Measurements from ENCODE around the gene GBF1.

DNA sequence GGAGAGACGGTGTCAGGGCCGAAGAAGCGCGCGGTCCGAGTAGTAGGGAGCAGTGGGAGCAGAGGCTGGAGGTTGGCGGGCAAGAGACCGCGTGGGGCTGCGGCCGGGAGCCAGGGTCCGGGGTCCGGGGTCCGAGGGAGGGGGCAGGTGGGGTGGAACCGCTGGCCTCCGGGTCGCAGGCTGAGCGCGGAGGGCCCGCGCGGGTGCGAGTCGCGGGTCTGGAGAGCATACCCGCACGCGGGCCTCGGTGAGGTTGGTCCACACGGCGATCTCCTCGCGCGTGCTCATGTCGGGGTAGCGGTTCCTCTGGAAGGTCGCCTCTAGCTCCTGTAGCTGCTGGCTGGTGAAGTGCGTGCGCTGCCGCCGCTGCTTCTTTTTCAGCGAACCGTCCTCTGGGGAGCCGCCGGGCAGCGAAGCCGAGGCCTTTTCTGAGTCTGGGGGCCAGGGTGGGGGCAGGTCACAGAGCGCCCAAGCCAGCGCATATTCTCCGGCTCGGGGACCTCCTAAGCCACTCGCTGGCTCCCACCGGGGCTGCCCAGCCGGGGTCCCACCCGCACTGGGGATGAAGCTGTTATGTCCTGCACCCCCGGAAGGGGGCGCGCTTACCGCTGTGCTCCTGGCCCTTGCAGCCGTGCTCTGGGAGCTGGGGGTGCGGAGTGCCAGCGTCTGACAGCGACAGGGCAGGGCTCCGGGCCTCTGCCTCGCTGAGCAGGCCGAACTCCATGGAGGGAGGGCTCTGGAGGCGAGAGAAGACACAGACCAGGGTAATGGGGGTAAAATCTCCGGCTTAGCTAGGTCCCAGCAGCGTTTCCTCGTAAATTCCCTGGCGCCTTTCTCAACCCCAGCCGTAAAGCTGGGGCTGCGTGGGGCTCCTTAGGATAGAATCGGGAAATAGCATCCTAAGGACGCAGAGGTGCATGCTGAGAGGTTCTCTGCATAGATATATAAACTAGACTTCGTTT, 13.7 kb upstream of the GBF1 start:
- TF ChIP-seq, protein P1, sequence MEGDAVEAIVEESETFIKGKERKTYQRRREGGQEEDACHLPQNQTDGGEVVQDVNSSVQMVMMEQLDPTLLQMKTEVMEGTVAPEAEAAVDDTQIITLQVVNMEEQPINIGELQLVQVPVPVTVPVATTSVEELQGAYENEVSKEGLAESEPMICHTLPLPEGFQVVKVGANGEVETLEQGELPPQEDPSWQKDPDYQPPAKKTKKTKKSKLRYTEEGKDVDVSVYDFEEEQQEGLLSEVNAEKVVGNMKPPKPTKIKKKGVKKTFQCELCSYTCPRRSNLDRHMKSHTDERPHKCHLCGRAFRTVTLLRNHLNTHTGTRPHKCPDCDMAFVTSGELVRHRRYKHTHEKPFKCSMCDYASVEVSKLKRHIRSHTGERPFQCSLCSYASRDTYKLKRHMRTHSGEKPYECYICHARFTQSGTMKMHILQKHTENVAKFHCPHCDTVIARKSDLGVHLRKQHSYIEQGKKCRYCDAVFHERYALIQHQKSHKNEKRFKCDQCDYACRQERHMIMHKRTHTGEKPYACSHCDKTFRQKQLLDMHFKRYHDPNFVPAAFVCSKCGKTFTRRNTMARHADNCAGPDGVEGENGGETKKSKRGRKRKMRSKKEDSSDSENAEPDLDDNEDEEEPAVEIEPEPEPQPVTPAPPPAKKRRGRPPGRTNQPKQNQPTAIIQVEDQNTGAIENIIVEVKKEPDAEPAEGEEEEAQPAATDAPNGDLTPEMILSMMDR (IDR thresholded peaks at IDR 0.05; ENCODE audit: borderline replicate concordance, extremely low read depth, low read length, poor library complexity, severe bottlenecking), result peak; percentile 76
- no peak for TF ChIP-seq EZH2 (IDR thresholded peaks at IDR 0.05; ENCODE audit: borderline replicate concordance, low read depth, low read length, severe bottlenecking)
